GM19239 (cell line): ENCODE measurements around the gene INAVA.
"Not testable (repeated sequence)": the region's sequence is repeated elsewhere in the genome, so short reads cannot be mapped to it uniquely, and the experiment has no call there.

Source experiments
- DNase-seq: peaks from one replicate; pipeline ENCODE4 v3.0.0; 2011; ENCODE audit warnings: low spot score; ENCODE audit not compliant: insufficient read length
- FAIRE-seq: peaks from 2 replicates; lab custom pipeline; 2011; peaks lifted over from hg19 to GRCh38; lab: Jason Lieb, UNC

INAVA gene

GRCh38 chr1:200912737-200913407 is 18.2 kb downstream of the INAVA start:
- FAIRE-seq: no peak
- DNase-seq: no peak

GRCh38 chr1:200916152-200916551 is 21.5 kb downstream of the INAVA start:
- no peak for DNase-seq
- no peak for FAIRE-seq

GRCh38 chr1:200916681-200917080 is 22.0 kb downstream of the INAVA start:
- FAIRE-seq (no peak), DNase-seq (no peak)

- DNase-seq (no peak), FAIRE-seq (no peak)
Observed at GRCh38 chr1:200917291-200917817, 22.7 kb downstream of the INAVA start.

GRCh38 chr1:200918006-200918405 is 23.3 kb downstream of the INAVA start:
- FAIRE-seq (no peak), DNase-seq (no peak)

GRCh38 chr1:200919386-200919785 is 24.7 kb downstream of the INAVA start:
- FAIRE-seq (no peak), DNase-seq (no peak)

GRCh38 chr1:200921571-200922110 is 26.9 kb downstream of the INAVA start:
- no peak for FAIRE-seq
- no peak for DNase-seq

GRCh38 chr1:200922406-200922805 is 27.7 kb downstream of the INAVA start:
- no peak for DNase-seq
- FAIRE-seq: no peak

- no peak for DNase-seq
- no peak for FAIRE-seq
Observed at GRCh38 chr1:200923601-200924000, 28.9 kb downstream of the INAVA start.

GRCh38 chr1:200925831-200926230 is 31.1 kb downstream of the INAVA start:
- no peak for FAIRE-seq
- no peak for DNase-seq

- DNase-seq (no peak), FAIRE-seq (no peak)
Observed at GRCh38 chr1:200929530-200930278, 35.0 kb downstream of the INAVA start.

- not testable (repeated sequence) for DNase-seq, FAIRE-seq
Observed at GRCh38 chr1:200930285-200930684, 35.6 kb downstream of the INAVA start.

- FAIRE-seq (no peak), DNase-seq (no peak)
Observed at GRCh38 chr1:200931776-200932175, 37.1 kb downstream of the INAVA start.

GRCh38 chr1:200934676-200935245 is 40.1 kb downstream of the INAVA start:
- DNase-seq (no peak), FAIRE-seq (no peak)

GRCh38 chr1:200935286-200935962 is 40.7 kb downstream of the INAVA start:
- not testable (repeated sequence) for FAIRE-seq

GRCh38 chr1:200938955-200939354 is 44.3 kb downstream of the INAVA start:
- no peak for FAIRE-seq
- DNase-seq: no peak

More at GRCh38 chr1:200935286-200935962, 40.7 kb downstream of the INAVA start:
- DNase-seq: not testable (repeated sequence)

- FAIRE-seq: no peak
- no peak for DNase-seq
Observed at GRCh38 chr1:200945111-200945510, 50.4 kb downstream of the INAVA start.

GRCh38 chr1:200947059-200947566 is 52.4 kb downstream of the INAVA start:
- DNase-seq: no peak
- no peak for FAIRE-seq

- DNase-seq: no peak
- no peak for FAIRE-seq
Observed at GRCh38 chr1:200949626-200950025, 54.9 kb downstream of the INAVA start.

- DNase-seq (no peak), FAIRE-seq (no peak)
Observed at GRCh38 chr1:200951016-200951415, 56.3 kb downstream of the INAVA start.
